GM11168 (cell line): ENCODE data around the gene AKAP4.

ENCODE experiments used
- in situ Hi-C: fragments of 300-500 bp; cut with MboI; formaldehyde crosslinking; loops from one replicate; pipeline ENCODE4 v1.12.0; 2022; ENCODE audit warnings: low sequenced_read_pairs; ENCODE audit not compliant: unreplicated experiment

The AKAP4 gene, protein sequence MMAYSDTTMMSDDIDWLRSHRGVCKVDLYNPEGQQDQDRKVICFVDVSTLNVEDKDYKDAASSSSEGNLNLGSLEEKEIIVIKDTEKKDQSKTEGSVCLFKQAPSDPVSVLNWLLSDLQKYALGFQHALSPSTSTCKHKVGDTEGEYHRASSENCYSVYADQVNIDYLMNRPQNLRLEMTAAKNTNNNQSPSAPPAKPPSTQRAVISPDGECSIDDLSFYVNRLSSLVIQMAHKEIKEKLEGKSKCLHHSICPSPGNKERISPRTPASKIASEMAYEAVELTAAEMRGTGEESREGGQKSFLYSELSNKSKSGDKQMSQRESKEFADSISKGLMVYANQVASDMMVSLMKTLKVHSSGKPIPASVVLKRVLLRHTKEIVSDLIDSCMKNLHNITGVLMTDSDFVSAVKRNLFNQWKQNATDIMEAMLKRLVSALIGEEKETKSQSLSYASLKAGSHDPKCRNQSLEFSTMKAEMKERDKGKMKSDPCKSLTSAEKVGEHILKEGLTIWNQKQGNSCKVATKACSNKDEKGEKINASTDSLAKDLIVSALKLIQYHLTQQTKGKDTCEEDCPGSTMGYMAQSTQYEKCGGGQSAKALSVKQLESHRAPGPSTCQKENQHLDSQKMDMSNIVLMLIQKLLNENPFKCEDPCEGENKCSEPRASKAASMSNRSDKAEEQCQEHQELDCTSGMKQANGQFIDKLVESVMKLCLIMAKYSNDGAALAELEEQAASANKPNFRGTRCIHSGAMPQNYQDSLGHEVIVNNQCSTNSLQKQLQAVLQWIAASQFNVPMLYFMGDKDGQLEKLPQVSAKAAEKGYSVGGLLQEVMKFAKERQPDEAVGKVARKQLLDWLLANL

DNA sequence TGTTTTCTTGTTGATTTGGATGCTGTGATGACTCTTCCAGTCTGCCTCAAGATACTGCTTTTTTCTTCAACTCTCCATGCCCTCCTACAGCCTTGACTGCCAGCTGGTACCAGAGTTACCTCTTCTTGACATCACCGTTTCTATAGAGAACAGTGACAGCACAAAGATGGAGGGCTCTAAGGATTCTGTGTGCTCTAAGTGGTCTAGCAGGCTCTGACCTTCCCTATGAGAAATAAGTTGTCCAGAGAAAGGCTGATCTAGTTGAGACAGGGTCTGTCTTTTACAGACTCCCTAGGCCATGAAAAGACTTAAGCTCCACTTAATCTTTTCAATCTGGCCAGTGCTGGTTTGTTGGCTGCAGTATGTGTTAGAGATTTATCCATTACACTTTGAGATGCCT is at the start of gene AKAP4:
TSS of gene AKAP4 (minus strand) at position 101 of the 400 bp plus-strand sequence. CDS start 118 bp downstream, outside the sequence.
- in situ Hi-C loops: loop anchor here (10.0 to 25.0 kb wide), 2 partner anchors 261 to 286 kb away; partner anchors contain the start of gene DGKK

DNA sequence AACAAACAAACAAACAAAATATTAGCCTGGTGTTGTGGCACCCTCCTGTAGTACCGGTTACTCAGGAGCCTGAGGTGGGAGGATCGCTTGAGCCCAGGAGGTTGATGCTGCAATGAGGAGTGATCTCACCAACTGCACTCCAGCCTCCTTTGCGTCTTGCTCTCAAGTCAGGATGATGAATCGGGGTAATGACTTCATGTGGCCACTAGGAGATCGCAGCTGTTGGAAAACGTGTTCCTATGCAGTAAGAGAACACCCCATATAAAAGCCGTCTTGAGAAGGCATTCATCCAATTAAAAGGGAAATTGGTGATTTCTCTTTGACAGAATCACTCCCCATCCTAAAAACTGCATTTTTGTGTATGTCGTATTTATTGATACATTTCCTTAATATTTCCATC is 10.7 kb upstream of the AKAP4 start:
- in situ Hi-C loops: loop anchor here (10.0 to 25.0 kb wide), 2 partner anchors 73 to 251 kb away; partner anchors contain the start of gene DGKK

DNA sequence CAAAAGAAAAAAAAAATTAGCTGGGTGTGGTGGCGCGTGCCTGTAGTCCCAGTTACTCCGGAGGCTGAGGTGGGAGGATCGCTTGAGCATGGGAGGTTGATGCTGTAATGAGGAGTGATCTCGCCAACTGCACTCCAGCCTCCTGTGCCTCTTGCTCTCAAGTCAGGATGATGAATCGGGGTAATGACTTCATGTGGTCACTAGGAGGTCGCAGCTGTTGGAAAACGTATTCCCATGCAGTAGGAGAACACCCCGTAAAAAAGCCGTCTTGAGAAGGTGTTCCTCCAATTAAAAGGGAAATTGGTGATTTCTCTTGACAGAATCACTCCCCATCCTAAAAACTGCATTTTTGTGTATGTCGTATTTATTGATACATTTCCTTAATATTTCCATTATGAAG is 5.9 kb upstream of the AKAP4 start:
- in situ Hi-C loops: loop anchor here (10.0 to 25.0 kb wide), 2 partner anchors 256 to 292 kb away; partner anchors contain the start of gene DGKK

DNA sequence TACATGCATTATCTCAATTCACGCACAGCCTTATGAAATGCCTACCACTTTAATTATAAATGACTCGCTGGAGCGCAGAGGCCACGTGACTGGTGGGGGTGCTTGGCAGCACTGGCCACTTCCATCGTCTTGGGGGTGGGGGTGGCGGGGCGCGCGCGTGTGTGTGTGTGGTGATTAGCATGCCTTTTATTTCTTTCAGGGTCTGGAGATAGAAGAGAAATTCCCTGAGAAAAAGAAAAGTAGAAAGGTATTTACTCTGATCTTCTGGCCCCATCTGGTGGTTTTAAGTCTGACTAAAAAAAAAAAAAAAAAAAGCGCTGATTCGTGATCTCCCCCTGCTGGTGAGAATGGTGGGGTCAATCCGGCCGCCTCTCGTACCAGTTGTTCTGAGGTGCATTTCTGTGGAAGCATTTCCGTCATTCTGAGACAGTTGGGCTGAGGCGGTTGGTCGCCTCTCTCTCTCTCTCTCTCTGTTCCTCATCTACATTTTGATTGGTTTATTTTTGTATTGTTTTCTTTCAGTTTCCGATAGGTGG is 3.6 kb upstream of the AKAP4 start, which contains the start of gene CCNB3:
TSS of gene CCNB3 (plus strand) at position 402 of the 536 bp plus-strand sequence. CDS start 80,399 bp downstream, outside the sequence.
- in situ Hi-C loops: loop anchor here (10.0 to 25.0 kb wide), 2 partner anchors 258 to 290 kb away; partner anchors contain the start of gene DGKK

DNA sequence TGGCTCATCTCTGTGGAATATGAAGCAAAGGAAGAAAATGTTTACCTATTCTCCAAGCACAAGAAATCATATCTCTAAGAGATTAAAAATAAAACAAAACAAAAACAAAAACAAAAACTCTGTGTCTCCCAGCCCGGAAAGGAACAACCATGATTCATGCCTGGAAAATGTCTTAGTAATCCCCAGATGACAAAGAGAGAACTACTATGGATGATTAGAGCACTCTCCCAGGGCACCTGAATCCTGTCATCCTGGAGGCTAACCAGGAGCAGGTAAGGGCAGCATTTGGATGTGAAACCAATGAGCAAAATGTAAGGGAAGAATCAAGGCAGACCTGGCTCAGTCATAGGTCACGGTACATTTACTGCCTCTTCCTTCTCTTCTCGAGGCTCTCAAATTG is 1.7 kb upstream of the AKAP4 start:
- in situ Hi-C loops: loop anchor here (10.0 to 25.0 kb wide), 2 partner anchors 260 to 288 kb away; partner anchors contain the start of gene DGKK

DNA sequence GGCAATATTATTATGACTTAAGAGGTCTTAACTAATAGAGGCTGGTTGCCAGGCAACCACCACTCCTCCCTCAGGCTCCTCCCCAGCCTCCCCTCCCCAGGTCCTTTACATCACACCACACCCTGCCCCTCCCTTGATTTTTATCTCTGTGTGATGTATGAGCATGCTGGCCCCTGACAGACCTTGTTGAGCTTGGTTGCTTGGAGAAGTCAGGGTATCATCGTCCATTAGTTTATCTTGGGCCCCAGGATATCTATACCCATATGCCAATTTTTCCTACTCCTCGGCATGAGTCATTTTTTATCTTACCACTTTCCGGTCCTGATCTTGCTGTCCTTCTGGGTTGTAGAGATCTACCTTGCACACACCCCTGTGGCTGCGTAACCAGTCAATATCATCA is 2.5 kb downstream of the AKAP4 start:
- in situ Hi-C loops: no loop called here

DNA sequence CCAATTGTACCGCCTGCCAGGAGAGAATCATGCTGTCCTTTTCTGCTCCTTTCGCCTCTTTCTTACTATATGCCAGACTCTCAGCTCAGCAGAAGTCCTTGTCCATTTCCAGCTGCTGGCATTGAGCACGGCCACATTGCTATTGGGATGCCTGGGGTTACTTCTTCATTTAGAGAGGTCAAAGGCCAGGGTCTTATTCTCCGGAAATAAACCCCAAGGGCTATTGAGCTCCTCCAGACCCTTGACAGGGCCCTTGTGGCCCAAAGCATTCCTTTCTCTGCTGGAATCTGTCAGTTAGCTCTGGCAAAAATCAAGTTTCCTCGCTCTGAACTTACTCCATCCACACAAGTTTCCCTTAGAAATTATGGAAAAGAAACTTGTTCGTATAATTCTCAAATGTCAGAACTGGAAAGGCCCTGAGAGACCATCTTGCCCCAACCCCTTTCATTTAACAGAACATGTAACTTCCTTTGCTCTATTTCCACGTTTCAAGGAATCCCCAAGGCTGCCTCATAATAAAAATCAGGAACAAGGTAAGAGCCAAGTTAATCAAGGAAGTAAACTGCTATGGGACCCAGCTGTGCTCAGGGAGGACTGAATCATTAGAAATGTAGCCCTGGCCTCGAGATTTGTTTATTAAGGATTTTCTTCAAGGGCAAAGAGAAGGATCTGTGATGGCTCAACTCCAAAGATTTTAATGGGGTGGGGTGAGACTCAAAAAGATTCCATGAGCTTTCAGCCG is 11.8 kb downstream of the AKAP4 start:
- in situ Hi-C loops: no loop called here

DNA sequence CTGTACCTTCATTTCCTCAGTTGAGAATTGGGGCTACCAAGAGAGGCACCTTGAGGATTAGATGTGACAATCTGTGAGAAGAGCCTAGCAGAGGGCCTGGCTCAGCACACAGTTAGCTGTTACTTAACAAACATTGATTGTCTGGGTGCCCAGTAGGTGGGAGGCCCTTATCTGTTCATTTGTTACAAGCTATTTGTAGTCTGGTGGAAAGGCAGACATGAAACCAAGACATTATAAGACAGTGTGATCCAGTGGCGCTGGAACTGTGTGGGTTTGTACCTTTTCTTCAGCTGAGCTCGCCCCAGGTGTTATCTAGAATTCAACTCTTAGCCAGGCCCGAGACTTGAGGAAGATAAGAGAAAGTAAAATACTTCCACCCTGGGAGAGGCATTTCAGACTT is 16.9 kb downstream of the AKAP4 start:
- in situ Hi-C loops: no loop called here

DNA sequence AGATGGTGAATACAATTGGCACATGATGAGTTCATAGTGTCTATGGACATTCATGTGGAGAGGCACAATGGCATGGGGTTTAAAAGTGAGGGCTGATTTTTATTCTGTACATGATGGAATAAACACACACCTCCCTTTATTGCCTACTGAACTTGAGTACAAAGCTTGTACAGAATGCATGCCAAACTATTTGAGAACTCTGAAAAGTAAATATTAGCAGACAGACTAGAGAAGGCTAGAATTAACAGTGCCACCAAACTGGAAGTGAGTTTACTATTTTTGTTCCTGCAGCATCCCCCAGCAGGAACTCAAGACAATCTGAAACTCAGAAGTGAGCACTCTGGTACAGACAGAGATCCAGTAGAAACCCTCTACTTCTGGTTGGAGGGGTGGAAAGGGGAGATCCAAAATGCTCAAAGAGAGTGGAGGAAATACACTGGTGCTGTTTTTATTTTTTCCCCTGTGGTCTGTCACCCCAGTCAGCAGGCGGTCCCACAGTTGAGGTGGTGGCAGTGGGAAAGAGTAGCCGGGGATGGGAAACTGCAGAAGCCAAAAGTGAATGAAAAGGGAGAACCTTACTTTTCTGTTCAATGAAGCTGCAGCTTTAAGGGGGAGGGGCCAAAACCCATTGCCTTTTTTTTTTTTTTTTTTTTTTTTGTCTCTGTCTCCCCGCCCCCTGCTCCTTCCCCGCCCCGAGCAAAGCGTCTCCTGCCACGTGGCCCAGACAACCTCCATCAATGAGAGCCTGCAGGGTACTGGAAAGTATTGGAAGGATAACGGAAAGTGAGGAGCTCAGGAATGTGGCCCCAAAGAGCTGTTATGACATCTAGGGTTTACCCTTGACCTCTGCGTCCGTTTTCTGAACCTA is 20.5 kb downstream of the AKAP4 start:
- in situ Hi-C loops: no loop called here

DNA sequence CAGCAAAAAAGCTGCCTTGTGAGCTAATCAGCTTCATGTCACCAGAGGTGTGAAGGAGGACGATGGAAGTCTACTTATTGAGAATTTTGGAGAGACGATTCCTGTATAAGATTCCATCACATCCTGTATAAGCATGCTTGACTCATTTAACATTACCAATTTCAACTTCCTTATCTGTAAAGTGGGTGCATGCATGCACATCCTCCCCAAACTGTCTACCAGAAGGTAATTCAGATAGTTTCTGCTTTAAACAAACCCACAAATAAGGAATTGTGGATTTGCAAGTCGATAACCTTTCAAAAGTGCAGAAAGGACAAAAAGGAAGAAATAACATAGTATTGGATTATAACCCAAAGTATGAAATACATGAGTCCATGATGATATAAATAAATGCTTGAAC is 31.1 kb downstream of the AKAP4 start:
- in situ Hi-C loops: no loop called here

DNA sequence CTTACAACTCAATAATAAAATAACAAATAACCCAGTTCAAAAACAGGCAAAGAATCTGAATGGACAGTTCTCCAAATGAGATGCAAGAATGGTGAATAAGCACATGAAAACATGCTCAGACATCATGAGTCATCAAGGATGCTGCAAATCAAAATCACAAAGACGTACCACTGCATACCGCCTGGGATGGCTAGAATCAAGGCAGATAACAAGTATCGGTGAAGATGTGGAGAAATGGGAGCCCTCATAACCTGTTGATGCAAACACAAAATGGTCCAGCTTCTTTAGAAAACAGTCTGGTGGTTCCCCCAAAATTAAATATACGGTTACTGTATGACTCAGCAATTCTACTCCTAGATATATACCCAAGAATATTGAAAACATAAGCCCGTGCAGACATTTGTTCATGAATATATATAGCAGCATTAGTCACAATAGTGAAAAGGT is 32.5 kb downstream of the AKAP4 start:
- in situ Hi-C loops: no loop called here

DNA sequence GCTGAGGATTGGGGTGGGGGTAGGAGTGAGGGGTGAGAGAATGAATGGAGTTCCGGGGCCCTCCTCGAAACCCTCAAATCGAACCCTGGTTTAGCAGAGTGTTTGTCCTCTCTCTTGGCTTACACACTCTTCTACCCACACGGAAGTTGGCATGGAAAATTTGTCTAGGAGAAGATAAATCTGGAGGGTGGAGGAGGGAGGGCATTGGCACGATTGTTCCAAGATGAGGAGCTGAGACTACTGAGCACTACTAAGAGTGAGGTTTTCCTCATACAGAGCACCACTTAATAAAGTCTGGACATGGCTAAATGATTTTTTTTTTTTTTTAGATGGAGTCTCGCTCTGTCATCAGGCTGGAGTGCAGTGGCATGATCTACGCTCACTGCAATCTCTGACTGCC is 33.4 kb downstream of the AKAP4 start:
- in situ Hi-C loops: no loop called here

DNA sequence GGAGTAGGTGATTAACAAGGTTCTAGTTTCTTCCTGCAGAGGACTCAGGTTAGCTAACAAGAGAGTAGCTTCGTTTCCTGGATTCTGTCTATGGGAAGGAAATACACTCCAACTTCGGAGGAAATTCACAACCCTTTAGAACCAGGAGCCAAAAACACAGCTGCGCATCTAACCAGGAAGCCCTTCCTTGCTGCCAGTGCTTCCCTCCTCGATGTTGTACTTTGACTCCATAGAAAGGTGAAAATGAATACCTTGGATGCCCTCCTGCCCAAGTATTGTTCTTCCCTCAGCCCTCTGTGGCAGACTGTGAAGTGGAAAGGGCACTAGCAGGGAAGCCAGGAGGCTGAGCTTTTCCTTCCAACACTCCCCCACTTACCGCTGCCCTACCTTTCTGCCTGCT is 35.1 kb downstream of the AKAP4 start:
- in situ Hi-C loops: no loop called here

DNA sequence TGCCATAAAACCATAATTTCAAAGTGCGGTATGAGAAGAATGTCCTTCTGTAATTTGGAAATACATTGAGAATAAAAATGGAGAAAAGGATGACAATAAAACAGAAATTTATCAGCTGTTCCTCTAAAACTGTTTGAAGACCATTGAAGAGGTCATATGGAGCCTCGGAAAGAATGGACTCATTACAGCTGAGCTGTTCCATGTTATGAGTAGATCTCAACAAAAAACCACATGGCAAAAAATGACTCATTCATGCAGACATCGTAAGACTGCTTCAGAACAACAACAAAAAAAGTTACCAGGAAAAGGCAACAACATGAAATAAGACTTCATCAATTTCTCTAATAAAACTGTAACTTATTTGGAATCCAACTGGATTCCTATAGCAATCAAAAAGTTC is 39.7 kb downstream of the AKAP4 start:
- in situ Hi-C loops: no loop called here

DNA sequence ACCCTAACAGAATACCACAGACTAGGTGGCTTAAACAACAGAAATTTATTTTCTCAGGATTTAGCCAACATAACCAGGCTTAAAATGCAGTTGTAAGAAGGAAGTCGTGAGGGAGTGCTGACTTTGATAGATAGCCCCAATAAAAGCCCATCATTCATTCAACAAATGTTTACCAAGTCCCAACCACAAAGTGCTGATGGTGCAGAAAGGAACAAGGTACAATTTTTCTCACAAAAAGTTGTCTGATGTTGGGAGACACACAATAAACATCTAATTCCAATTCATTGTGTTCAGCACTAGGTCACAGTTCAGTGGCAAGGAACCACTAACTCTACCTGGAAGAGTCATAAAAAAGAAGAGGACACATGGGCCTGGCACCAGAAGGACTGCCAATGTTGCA is 42.2 kb downstream of the AKAP4 start:
- in situ Hi-C loops: no loop called here

DNA sequence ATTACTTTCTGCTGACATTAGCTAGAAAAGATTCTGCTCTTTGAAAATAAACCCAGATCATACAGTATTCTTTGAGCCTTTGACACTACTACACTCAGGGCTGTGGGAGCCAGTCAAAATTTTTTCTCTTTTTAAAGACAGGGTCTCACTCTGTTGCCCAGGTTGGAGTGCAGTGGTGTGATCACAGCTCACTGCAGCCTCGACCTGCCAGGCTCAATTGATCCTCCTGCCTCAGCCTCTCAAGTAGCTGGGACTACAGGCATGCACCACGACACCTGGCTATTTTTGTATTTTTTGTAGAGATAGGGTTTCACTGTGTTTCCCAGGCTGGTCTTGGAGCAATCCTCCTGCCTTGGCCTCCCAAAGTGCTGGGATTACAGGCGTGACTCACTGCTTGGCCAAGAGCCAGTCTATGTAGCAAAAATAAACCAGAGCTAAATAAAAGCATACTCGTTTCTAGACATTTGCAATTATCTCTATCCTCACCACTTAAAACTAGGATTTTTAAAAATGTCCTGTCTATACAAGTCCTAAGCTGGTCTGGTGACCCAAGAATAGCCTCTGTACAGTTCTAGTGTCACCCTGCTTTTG is 43.2 kb downstream of the AKAP4 start:
- in situ Hi-C loops: no loop called here

DNA sequence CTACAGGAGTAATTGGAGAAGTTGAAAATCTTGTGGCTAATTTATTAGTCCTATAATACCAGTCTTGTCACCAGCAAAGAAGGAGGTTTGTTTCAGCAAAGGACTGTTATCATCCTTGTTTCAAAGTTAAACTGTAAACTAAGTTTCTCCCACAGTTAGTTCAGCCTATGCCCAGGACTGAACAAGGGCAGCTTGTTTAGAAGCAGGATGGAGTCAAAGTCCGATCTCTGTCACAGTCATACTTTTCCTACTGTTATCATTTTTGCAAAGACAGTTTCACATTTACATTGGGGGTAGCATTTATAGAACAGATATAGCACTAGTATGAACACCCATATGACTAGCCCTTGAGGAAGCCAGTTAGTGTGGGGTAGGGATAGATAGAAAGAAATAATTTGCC is 46.4 kb downstream of the AKAP4 start:
- in situ Hi-C loops: no loop called here

DNA sequence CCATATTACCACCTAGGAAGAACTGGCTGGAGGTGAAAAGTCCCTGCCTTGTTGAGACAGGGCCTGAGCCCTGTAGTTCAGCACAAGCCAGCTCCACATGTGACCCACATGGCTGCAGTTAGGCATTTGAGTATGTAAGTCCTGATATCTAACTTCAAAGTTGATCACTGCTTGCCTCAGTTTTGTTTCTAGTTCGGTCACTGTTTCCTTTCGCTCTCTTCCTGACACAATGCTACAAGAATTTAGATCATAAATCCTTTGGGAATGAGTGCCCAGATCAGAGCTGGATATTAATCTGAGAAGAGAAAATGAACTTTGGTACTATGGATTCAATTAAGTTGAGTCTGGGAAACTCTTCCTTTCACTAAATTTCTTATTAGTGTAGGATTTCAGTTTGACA is 48.4 kb downstream of the AKAP4 start:
- in situ Hi-C loops: no loop called here
